HG03280 (cell line): ENCODE results near the gene OSBPL1A.
"Not testable (repeated sequence)": the region's sequence is repeated elsewhere in the genome, so short reads cannot be mapped to it uniquely, and the experiment has no call there.

ENCODE experiments used
- ATAC-seq: cut with Tn5 transposase; IDR thresholded peaks from one replicate; pipeline ENCODE4 v1.9.1; 2021; ENCODE audit warnings: mild to moderate bottlenecking, moderate library complexity; ENCODE audit not compliant: unreplicated experiment

OSBPL1A gene

GRCh38 chr18:24398540-24398939 is 916 bp upstream of the OSBPL1A start:
- no peak for ATAC-seq

GRCh38 chr18:24397131-24397693 is 412 bp downstream of the OSBPL1A start:
- no peak for ATAC-seq

- ATAC-seq = no peak
These were observed 1.5 kb downstream of the OSBPL1A start for GRCh38 chr18:24396082-24396633.

- ATAC-seq = no peak
These were observed 2.4 kb downstream of the OSBPL1A start for GRCh38 chr18:24395049-24395795.

- ATAC-seq = no peak
These were observed 8.7 kb downstream of the OSBPL1A start for GRCh38 chr18:24388957-24389356.

GRCh38 chr18:24386681-24387080 is 10.9 kb downstream of the OSBPL1A start:
- ATAC-seq = no peak

- no peak for ATAC-seq
These were observed 16.5 kb downstream of the OSBPL1A start for GRCh38 chr18:24381126-24381525.

- ATAC-seq = no peak
These were observed 17.4 kb downstream of the OSBPL1A start for GRCh38 chr18:24380163-24380747.

- ATAC-seq = no peak
These were observed 19.0 kb downstream of the OSBPL1A start for GRCh38 chr18:24378598-24378997.

GRCh38 chr18:24376531-24376930 is 21.1 kb downstream of the OSBPL1A start:
- not testable (repeated sequence) for ATAC-seq

GRCh38 chr18:24373328-24373727 is 24.3 kb downstream of the OSBPL1A start:
- no peak for ATAC-seq

GRCh38 chr18:24372279-24372872 is 25.2 kb downstream of the OSBPL1A start:
- no peak for ATAC-seq

GRCh38 chr18:24370120-24370519 is 27.5 kb downstream of the OSBPL1A start:
- ATAC-seq = no peak

- no peak for ATAC-seq
These were observed 28.2 kb downstream of the OSBPL1A start for GRCh38 chr18:24369426-24369825.

GRCh38 chr18:24368749-24369148 is 28.9 kb downstream of the OSBPL1A start:
- no peak for ATAC-seq

- ATAC-seq = no peak
These were observed 31.3 kb downstream of the OSBPL1A start for GRCh38 chr18:24366328-24366727.

- ATAC-seq = no peak
These were observed 33.4 kb downstream of the OSBPL1A start for GRCh38 chr18:24364177-24364576.

- ATAC-seq = no peak
These were observed 34.9 kb downstream of the OSBPL1A start for GRCh38 chr18:24362757-24363156.

GRCh38 chr18:24359787-24360530 is 37.7 kb downstream of the OSBPL1A start:
- peak; percentile 64 for ATAC-seq

- no peak for ATAC-seq
These were observed 43.3 kb downstream of the OSBPL1A start for GRCh38 chr18:24354278-24354677.

GRCh38 chr18:24346254-24346653 is 51.4 kb downstream of the OSBPL1A start:
- ATAC-seq = no peak
